OCI-LY1 (cell line): Measurements from ENCODE around the gene KBTBD13.

Experiments used
- CTCF ChIP-seq: fragments of 200-600 bp; sonication (generic), shearing (Covaris generic); IDR thresholded peaks from 2 replicates; pipeline ENCODE4 v1.5.1; 2017; ENCODE audit warnings: mild to moderate bottlenecking, antibody characterized with exemption, low read length, moderate library complexity, mixed read lengths
- EZH2 ChIP-seq: fragments of 200-600 bp; sonication (generic), shearing (Covaris generic); IDR thresholded peaks from 2 replicates; pipeline ENCODE4 v1.8.0; 2017; ENCODE audit warnings: borderline replicate concordance, mixed run types, mild to moderate bottlenecking, antibody characterized with exemption, low read length, moderate library complexity, mixed read lengths

GRCh38 chr15:65041787-65042186 is 34.8 kb upstream of the KBTBD13 start:
- TF ChIP-seq CTCF (no peak), EZH2 (no peak)
